ENCODE measurements around the gene FAM98B.

Gene FAM98B

GRCh38 chr15:38463893-38464292, 10.0 kb downstream of the FAM98B start:
- DNase-seq = no peak

GRCh38 chr15:38464675-38465074, 10.7 kb downstream of the FAM98B start:
- no peak for DNase-seq

GRCh38 chr15:38470816-38471215, 16.9 kb downstream of the FAM98B start:
- no peak for DNase-seq

GRCh38 chr15:38471974-38472373, 18.0 kb downstream of the FAM98B start:
- no peak for DNase-seq

GRCh38 chr15:38474155-38474757, 20.3 kb downstream of the FAM98B start:
- no peak for DNase-seq

GRCh38 chr15:38475361-38475760, 21.4 kb downstream of the FAM98B start:
- no peak for DNase-seq

GRCh38 chr15:38476120-38476519, 22.2 kb downstream of the FAM98B start:
- DNase-seq = no peak

GRCh38 chr15:38477637-38478036, 23.7 kb downstream of the FAM98B start:
- no peak for DNase-seq

GRCh38 chr15:38479266-38479665, 25.3 kb downstream of the FAM98B start:
- no peak for DNase-seq

- DNase-seq = no peak
Measured at GRCh38 chr15:38479756-38480155, 25.8 kb downstream of the FAM98B start.

GRCh38 chr15:38481113-38481512, 27.2 kb downstream of the FAM98B start:
- DNase-seq = no peak

- no peak for DNase-seq
Measured at GRCh38 chr15:38481761-38482160, 27.8 kb downstream of the FAM98B start.

- no peak for DNase-seq
Measured at GRCh38 chr15:38482572-38482971, 28.6 kb downstream of the FAM98B start.

GRCh38 chr15:38486936-38487335, 33.0 kb downstream of the FAM98B start:
- no peak for DNase-seq

- DNase-seq = no peak
Measured at GRCh38 chr15:38487378-38487777, 33.5 kb downstream of the FAM98B start.

GRCh38 chr15:38490242-38490922, 36.5 kb downstream of the FAM98B start:
- DNase-seq = no peak

- no peak for DNase-seq
Measured at GRCh38 chr15:38496151-38496550, 42.2 kb downstream of the FAM98B start.

- DNase-seq = no peak
Measured at GRCh38 chr15:38499651-38500050, 45.7 kb downstream of the FAM98B start.

GRCh38 chr15:38503496-38503895, 49.6 kb downstream of the FAM98B start:
- no peak for DNase-seq

GRCh38 chr15:38504680-38505467, 50.9 kb downstream of the FAM98B start:
- DNase-seq = no peak

GRCh38 chr15:38506997-38507396, 53.1 kb downstream of the FAM98B start:
- no peak for DNase-seq

GRCh38 chr15:38507570-38507969, 53.6 kb downstream of the FAM98B start:
- DNase-seq = no peak

GRCh38 chr15:38508647-38509046, 54.7 kb downstream of the FAM98B start:
- no peak for DNase-seq

- DNase-seq = no peak
Measured at GRCh38 chr15:38509152-38509551, 55.2 kb downstream of the FAM98B start.
